Neural cell (in vitro differentiated cells): ENCODE data around the gene CNTNAP2.

Experiments
- EP300 ChIP-seq: fragments of 450-650 bp; conservative IDR thresholded peaks from 2 replicates; pipeline ENCODE4 v1.6.1; 2014; ENCODE audit warnings: antibody characterized with exemption, mild to moderate bottlenecking, moderate library complexity; ENCODE audit not compliant: poor library complexity, severe bottlenecking
- EZH2 ChIP-seq: fragments of 200-600, 300-800 bp; shearing (Covaris generic), sonication (generic); IDR thresholded peaks from 2 replicates; pipeline ENCODE4 v1.6.1; 2014; ENCODE audit warnings: antibody characterized with exemption, low read length, borderline replicate concordance, mild to moderate bottlenecking; ENCODE audit not compliant: insufficient read depth, poor library complexity, severe bottlenecking
- RAD21 ChIP-seq: fragments of 450-650 bp; conservative IDR thresholded peaks from 2 replicates; pipeline ENCODE4 v1.6.1; 2014; ENCODE audit warnings: antibody characterized with exemption, mild to moderate bottlenecking, moderate library complexity
- SMC3 ChIP-seq: fragments of 450-650 bp; conservative IDR thresholded peaks from 2 replicates; pipeline ENCODE4 v1.6.1; 2014; ENCODE audit warnings: antibody characterized with exemption, mild to moderate bottlenecking, moderate library complexity; ENCODE audit not compliant: poor library complexity
- TAF1 ChIP-seq: IDR thresholded peaks from 2 replicates; pipeline ENCODE4 v1.6.1; 2012; ENCODE audit warnings: low read depth
- TF ChIP-seq, protein P1 (sequence below): fragments of 450-650 bp; IDR thresholded peaks from 2 replicates; pipeline ENCODE4 v1.5.1; 2014; ENCODE audit warnings: antibody characterized with exemption, mild to moderate bottlenecking, moderate library complexity; ENCODE audit not compliant: poor library complexity, severe bottlenecking
- TF ChIP-seq, protein P2 (sequence below): IDR thresholded peaks from 2 replicates; pipeline ENCODE4 v1.6.1; 2012; ENCODE audit warnings: borderline replicate concordance

DNA sequence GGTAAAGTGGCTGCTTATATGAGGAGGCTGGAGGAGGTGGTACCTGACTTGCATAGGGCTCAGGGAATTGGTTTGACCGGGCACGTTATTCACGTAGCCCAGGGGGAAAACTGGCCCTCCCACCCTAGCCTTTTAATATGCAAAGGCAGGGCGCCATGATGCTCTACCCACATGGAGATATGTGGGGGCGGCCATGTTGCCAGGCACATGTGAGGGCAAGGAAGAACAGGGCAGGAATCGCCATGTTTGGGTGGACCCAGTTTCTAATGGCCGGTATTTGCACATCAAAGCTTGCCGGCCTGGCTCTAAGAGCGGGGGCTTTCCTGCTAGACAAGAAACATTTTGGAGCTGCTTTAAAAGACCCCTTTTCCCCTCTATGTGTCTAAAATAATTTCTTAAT, 1524.2 kb downstream of the CNTNAP2 start:
- TF ChIP-seq, protein P1, sequence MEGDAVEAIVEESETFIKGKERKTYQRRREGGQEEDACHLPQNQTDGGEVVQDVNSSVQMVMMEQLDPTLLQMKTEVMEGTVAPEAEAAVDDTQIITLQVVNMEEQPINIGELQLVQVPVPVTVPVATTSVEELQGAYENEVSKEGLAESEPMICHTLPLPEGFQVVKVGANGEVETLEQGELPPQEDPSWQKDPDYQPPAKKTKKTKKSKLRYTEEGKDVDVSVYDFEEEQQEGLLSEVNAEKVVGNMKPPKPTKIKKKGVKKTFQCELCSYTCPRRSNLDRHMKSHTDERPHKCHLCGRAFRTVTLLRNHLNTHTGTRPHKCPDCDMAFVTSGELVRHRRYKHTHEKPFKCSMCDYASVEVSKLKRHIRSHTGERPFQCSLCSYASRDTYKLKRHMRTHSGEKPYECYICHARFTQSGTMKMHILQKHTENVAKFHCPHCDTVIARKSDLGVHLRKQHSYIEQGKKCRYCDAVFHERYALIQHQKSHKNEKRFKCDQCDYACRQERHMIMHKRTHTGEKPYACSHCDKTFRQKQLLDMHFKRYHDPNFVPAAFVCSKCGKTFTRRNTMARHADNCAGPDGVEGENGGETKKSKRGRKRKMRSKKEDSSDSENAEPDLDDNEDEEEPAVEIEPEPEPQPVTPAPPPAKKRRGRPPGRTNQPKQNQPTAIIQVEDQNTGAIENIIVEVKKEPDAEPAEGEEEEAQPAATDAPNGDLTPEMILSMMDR, result no peak
- TF ChIP-seq, protein P2, sequence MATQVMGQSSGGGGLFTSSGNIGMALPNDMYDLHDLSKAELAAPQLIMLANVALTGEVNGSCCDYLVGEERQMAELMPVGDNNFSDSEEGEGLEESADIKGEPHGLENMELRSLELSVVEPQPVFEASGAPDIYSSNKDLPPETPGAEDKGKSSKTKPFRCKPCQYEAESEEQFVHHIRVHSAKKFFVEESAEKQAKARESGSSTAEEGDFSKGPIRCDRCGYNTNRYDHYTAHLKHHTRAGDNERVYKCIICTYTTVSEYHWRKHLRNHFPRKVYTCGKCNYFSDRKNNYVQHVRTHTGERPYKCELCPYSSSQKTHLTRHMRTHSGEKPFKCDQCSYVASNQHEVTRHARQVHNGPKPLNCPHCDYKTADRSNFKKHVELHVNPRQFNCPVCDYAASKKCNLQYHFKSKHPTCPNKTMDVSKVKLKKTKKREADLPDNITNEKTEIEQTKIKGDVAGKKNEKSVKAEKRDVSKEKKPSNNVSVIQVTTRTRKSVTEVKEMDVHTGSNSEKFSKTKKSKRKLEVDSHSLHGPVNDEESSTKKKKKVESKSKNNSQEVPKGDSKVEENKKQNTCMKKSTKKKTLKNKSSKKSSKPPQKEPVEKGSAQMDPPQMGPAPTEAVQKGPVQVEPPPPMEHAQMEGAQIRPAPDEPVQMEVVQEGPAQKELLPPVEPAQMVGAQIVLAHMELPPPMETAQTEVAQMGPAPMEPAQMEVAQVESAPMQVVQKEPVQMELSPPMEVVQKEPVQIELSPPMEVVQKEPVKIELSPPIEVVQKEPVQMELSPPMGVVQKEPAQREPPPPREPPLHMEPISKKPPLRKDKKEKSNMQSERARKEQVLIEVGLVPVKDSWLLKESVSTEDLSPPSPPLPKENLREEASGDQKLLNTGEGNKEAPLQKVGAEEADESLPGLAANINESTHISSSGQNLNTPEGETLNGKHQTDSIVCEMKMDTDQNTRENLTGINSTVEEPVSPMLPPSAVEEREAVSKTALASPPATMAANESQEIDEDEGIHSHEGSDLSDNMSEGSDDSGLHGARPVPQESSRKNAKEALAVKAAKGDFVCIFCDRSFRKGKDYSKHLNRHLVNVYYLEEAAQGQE, result no peak
- TF ChIP-seq RAD21 (no peak), SMC3 (no peak), EZH2 (no peak), EP300 (no peak), TAF1 (no peak)
